ENCODE results near the gene PITPNM3.

PITPNM3 gene

DNA sequence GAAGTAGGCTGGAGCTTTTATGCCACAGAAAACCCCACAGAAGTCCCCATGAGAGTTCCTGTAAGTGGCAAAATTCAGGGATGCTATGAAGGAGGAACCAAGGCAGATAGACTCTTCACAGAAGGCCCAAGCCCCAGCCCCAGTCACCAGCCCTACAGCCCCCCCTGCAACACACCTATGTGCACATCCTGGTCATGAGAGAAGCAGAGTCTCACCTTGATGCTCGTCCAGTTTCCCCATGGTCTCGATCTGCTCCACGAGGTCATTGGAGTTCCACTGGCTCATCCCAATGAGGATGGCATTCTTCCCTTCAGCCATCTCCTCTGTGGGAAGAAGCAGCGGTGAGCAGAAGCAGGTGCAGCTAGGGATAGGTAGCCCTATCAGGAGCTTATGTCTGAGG is 31.2 kb downstream of the PITPNM3 start:
- DNase-seq, result no peak

DNA sequence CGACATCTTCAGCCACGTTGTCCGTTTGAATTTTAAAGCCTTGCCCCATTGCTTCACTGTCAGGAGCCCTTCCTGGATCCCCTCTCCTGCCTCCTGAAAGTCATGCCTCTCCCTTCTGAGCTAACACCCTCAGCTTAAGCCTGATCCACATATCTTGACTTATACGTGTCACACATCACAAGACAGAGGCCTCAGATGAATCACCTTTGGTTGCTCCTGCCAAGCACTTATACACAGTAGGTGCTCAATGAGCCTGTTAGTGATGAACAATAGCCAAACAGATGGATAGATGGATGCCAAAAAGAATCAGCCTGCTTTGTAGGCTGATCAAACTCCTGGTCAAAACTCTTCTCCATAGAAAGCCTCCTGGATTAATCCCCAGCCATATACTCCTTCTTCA is 31.8 kb downstream of the PITPNM3 start:
- DNase-seq, result no peak

DNA sequence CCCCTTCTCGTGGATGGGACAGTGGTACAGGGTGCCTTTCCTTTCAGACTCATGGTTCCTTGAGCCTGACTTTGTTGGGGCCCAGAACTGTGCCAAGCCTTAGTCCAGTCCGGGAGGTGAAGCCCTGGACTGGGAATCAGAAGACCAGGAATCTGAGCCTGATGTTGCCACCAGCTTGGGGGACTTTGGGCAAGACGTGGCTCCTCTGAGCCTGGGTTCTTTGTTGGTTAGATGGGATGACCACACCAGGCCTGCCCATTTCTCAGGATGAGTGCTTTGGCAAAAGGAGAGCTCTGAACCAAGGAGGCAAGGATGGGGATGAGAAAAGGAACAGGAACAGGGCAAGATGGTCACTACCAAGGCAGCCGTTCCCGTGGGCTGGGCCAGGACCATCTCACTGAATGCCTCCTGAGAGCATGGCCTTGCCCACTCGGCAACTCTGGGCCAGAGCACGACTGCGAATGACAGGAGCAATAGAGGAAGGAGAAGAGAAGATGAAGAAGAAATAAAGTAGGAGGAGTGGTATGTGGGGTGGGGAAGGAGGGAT is 32.5 kb downstream of the PITPNM3 start:
- DNase-seq, result no peak

DNA sequence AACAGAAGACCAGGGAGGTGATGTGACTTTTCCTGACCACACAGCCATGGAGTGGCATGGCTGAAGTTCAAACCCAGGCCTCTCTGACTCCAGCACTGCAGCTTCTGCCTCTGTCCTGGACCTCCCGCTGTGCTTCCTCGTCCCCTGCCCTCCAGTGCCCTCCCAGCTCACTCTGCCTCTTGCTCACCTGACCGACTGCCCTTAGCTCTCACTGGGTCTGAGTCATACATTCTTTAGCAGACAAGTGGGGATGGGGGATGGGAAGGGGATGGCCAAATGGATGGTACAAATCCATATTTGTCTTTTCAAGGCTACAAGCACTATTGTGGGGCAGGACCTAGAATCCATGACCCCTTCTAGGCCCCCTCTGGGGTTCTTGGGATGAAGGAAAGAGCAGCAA is 33.0 kb downstream of the PITPNM3 start:
- no peak for DNase-seq

DNA sequence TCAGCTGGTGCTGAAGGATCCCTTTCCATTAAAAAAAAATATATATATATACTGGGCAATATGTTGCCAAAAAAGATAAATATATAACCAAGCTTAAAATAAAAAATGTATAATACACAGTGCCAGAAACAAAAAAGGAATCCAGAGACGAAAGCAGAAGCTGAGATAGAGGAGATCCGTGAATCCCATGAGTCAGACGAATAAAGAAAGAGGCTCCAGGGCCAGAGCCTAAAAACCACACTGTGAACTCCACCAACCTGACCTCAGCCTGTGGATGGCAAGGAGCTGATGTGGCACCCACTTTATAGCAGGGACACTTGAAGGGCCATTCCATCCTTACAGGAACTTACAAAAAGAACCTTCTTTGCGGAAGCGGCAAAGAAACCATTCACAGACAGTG is 34.8 kb downstream of the PITPNM3 start:
- DNase-seq, result no peak

DNA sequence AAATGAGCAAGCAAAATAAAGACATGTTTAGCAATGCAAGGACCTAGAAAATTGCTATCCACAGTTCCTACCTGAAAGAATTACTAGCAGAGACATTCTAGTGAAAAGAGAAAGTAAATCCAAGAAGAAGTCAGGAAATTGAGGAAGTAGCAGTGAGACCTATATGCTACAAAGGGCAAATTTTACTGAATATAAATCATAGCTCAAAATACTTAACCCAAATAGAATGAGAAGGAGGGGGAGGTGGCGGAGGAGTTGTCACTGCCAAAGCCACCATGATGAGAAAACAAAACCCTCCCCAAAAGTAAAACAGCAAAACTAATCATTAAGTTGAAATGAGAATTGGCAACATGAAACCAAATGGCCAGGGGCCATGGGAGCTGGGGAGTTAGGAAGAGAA is 39.3 kb downstream of the PITPNM3 start:
- no peak for DNase-seq

DNA sequence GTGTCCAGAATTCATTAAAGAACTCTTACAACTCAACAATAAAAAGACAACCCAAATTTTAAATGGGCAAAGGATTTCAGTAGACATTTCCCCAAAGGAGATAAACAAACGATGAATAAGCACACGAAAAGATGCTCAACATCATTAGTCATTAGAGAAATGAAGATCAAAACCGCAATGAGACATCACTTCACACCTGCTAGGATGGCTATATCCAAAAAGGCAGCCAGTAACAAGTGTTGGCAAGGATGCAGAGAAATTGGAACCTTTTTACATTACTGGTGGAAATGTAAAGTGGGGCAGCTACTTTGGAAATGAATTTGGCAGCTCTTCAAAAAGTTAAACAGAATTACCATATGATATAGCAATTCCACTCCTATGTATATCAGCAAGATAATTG is 42.0 kb downstream of the PITPNM3 start:
- DNase-seq, result no peak

DNA sequence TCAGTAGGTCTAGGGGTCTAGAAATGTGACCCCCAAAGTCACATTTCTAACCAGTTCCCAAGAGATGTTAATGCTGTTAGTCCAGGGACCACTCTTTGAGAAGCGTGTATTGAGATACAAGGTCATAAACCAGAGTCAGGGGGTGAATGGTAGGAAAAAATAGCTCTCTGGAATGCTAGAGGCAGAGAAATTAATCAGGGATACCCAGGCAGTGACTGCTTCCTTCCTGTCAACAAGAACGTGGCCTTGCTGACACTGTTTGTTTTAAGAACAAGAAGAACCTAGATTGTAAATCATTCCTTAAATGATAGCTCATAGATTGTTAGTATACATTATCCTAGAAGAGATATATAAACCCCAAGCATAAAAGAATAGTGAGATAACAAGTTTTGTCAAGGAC is 43.8 kb downstream of the PITPNM3 start:
- DNase-seq, result no peak

DNA sequence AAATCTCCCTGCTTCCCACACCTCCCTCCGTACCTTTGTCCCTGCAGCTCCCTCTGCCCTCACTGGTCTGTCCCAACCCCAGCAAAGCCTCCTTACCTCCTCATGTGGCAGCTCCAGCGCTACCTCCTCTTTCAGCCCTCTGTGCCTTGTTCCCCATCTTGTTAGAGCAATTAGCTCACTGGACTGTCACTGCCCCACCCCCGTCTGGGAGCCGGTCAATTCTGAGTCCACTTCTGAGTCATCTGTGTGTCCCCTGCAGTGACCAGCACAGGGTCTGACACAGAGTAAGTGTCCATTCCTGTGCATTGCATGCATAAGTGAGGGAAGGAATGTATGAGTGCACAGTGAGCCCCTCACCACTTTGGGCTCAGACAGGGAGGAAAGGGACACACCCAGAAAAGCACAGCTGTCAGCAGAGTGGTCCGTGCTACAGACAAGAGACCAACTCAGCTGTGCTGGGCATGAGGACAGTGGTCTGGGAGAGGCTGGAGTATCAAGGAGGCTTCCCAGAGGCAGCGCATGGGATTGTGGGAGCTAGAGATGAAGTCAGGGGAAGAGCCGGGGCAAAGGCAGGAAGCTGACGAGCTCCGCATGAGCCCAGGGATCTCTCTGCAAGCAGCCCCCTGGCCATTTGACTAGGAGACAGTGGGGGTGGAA is 45.9 kb downstream of the PITPNM3 start:
- DNase-seq, result no peak

DNA sequence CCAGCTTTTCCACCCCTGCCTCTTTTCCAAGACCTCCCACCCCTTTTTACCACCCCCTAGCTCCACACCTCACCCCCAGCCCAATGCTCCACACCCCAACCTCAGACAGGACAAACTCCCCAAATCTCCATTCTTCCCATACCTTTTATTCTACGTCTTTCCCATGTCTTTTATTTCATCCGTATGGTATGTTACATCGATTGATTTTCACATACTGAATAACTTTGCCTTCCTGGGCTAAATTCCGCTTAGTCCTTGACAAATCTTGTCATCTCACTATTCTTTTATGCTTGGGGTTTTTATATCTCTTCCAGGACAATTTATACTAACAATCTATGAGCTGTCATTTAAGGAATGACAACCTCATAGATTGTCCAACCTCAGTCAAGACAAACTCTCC is 46.4 kb downstream of the PITPNM3 start:
- no peak for DNase-seq

DNA sequence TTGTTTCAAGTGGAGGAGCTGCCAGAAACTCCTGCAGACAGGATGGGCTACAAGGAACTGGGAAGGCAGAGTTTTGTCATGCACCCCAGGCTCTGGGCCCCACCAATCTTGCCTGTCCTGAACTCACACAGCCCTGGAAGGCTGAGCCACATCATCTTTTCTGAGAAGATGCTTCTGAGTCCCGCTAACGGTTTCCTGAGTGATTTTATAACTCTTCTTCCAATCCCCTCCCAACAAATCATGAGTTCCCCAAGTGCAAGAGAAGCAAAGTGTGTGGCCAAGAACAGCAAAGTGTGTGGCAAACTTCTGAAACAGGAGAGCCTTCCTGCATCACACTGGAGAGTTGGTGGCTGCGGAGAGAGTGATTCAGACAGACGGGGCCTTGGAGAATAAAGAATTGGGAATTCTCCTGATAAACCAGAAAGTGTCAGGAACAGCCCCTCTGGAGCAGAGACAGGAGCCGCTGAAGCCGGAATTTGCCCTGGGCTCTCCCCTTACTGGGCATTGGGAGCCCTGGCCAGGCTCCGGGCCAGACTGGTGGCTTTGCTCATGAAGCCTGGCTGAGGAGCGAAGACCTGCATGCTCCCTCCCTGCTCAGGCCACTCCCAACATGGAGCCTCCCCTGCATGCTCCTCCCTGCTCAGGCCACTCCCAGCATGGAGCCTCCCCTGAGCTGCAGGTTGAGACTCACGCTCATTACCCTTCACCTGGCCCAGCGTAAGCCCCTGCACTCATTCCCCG is 47.2 kb downstream of the PITPNM3 start:
- DNase-seq, result no peak

DNA sequence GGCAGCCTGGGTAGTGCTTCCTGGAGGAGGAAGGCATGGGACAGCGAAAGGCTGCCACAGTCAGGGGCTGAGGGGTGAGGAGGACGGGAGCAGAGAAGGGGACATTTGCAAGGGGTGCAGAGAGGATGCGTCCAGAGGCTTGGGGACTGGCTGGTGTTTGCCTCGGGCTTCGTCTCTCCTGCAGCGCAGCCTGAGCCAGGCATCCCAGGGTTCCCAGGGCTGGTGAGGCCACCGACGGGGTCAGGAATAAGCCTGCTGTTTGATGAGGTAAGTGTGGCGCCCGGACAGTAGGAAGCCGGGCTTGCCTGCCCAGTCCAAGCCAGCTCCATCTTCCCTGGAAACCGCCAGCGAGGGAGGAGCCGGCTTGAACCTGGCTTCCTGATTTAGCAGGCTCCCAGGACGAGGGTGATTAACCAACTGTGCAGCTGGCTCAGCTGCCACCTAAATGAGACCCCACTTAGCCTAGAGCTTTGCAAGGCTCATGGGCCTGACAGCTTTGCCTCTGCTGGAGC is 47.8 kb downstream of the PITPNM3 start:
- DNase-seq, result no peak

DNA sequence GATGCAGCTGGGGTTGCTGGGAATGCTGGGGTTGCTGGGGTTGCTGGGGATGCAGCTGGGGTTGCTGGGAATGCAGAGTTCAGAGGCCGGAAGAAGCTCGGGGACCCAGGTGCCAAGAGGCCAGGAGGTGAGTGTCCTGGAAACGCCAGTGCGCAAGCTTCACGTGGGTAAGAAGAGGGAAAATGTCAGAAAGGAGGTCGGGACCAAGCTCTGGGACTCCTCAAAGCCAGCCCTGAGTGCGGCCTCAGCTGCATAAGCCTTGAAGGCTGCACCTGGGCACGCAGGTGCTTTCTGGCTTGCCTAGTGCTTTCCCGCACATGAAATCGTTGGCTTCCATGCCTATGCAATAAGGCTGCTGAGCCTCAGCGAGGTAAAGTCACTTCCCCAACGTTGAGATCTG is 48.3 kb downstream of the PITPNM3 start:
- no peak for DNase-seq

DNA sequence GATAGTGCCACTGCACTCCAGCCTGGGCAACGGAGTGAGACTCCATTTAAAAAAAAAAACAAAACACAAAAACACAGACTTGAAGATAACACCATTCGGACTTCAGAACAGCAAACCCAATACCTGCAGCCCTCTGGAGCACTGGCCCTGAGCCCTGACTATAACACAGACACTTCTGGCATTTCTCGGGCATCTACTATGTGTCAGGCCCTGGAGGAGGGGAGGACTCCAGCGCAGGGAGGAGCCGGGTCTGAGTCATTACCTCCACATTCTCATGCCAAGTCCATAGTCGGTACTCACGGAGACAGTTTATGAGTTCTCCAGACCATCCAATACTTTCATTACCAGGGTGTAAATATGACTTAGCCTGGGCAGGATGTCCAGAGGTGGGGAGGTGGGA is 48.8 kb downstream of the PITPNM3 start:
- no peak for DNase-seq

DNA sequence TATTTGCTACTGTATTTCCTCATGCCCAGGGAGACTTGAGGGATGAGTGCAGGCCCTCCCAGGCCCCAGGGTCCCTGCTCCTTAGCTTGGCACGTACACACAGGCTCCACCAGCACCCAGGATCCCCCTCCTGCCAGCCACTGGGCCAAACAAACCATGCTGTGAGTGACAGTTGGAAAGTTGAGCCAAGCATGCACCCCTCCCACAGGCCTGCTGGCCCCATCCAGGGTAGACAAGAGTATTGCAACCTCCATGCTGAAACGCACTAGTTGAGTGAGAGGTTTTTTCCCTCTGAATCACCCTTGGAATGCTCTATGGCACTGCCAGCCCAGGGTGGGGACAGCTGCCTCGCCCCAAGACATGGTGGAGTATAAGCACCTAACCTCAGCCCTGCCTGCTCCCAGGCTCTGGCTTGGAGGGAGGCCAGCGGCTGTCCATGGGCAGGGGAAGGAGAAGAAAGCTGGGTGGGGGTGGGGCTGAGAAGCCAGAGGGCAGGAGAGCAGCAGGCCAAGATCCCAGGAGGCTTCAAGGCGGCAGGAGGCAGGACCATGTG is 49.6 kb downstream of the PITPNM3 start:
- no peak for DNase-seq

DNA sequence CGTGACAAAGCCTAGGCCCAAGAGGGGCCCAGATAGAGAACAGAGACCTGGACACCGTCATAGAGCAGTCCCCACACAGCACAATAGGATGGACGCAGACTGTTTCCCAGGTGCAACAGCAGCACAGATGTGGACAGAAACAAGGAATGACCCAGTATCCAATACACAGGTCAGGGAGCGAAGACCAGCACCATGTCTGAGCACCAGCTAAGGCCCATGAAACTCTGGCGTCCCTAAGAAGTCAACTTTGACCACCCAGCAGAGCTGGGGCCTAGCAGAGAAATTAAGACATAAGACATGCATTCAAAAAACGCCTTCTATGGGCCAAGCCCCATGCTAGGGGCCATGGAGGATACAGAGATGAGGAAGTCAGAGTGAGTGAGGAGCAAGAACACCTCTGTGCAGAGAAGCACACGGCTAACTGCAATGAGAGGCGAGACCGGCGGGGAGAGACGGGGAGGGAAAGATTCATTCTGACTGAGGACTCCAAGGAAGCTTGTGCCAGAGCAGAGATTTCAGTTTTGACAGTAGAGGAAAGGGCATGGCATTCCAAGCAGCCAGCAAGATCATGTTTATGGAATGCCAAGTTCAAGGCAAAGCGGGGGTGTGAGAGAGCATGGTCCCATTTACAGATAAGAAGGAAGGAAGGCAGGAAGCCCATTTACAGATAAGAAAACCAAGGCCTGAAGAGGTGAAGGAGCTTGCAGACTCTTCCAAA is 50.8 kb downstream of the PITPNM3 start:
- DNase-seq, result no peak

DNA sequence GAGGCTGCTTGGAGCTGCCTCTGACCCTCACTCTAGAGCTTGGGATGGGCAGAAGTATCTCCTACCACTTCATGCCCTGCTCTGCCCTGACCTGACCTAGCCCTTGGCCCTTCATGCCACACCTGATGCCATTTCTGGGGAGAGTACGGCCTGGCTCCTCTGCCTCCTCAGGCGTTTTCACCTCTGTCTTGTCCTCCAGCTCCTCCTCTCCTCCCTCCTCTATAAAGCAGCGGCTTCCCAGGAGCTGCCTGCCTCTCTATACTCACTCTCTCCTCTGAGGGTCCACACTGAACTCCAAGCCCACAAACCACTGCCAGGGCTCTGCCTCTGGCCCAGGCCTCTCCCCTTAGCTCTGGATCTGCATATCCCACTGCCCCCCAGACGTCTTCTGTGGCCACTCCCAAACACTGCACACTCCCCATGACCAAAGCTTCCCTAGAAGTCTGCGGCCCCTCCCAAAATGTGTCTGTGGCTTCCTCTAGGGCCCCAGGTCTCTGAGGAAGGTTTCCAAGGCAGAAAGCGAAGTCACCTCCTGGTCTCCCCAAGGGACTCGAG is 52.6 kb downstream of the PITPNM3 start:
- DNase-seq, result no peak

DNA sequence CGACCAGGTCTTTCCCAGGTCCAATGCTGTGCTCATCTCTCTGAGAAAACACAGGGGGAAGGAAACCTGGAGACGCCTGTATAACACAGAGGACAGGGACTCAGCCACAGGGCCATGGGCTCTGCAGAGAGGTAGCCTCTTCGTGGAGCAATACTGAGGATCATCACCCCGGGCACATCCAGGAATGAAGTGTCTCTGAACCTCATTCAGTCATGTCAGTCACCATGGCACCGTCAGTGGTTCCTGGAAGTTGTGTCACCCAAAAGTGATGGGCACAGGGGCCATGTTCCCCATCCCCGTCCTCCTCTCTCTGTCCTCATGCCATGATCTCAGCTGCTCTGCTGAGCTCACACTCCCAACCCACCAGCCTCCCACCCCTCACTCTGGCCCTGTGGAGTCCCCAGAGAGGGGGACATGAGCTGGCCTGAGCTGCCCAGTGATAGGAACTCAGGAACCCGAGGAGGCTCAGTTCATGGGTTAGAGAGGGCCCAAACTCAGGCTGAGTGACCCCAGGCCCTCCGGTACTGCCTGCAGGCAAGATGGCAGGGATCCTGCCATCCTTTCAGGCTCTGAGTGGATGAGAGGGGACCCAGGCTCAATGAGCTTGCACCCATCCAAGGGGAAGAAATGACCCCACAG is 53.4 kb downstream of the PITPNM3 start:
- DNase-seq, result no peak

DNA sequence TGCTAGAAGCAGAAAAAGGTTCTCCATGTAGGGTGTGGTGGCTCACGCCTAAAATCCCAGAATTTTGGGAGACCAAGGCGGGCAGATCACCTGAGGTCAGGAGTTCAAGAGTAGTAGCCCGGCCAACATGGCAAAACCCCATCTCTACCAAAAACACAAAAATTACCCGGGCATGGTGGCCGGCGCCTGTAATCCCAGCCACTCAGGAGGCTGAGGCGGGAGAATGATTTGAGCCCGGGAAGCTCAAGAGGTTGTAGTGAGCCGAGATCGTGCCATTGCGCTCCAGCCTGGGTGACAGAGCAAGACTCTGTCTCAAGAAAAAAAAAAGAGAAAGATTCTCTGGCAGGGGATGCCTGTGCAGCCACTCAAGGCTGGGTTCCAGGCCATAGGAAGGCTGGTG is 54.2 kb downstream of the PITPNM3 start:
- no peak for DNase-seq

DNA sequence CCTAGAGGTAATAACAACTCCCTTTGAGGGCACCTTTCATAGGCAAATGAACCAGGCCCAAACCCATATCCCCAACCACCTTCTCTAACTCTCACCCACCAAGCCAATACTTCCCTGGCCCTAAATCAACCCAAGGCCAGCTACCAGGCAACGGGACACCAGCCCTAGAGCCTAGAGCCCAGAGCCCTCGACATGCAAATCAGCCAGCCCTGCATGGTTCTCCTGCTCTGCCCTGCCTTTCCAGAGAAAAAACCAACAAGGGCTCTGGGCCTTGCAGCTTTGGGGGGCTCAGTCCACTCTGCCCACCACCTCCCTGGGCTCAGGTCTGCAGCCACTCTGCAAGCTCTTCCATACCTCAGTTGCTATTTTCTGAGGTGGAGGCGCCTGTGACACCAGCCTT is 55.0 kb downstream of the PITPNM3 start:
- no peak for DNase-seq

DNA sequence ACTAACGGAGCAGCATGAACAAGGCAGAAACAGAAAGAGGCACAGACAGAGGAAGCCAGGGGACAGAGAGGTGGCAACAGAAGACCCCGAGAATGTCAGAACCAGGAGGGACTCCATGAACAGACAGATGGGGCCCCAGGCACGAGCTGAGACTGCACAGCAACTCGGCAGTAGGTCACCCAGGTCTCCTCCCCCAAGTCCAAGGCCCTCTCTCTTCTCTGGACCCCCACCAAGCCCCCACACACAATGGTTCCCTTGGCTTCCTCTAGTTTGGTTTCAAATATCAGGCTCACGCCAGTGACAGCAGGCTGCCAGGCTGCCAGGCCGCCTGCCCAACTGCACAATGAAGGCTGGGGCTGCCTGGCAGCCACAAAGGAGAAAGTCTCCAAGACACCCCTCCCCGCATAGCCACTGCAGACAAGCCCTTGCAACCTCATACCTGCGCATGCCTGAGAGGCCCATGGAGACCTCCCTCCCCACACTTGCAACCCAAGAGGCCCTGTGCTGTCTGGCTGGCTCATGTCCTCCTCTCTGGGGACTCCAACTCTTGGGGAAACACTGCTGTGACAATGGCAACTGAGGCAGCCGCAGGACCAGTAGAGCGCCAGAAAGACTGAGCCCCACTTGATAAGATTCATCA is 57.3 kb downstream of the PITPNM3 start:
- DNase-seq, result no peak

DNA sequence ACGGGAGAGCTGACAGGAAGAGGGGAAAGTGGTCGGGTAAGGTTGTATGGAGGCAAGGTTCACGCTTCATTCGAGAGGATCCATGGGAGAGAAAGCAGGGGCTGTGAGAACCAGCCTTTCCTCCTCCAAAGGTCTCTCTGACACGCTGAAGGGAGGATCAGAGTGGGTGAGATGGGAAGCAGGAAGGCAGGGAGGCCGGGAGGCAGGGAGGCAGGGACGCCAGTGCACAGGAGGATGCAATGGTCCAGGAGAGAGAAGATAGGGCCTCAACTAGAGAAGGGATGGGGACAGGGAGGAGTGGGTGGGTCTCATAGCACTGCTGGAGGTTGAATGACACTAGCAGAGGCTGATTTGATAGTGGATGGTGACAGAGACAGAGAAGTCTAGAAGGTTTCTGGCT is 58.0 kb downstream of the PITPNM3 start:
- no peak for DNase-seq
